Measurements from ENCODE around the gene HSD17B1.
A peak's percentile ranks its signal among the peaks of the same experiment; 100 is the strongest.

Gene HSD17B1

GRCh38 chr17:42603318-42603717 is 50.6 kb downstream of the HSD17B1 start:
- Histone ChIP-seq H3F3A (ENCODE audit: insufficient read depth) (no peaks in the 10 kb centered on the region), H3K4me3 (ENCODE audit: insufficient read depth, low read length, poor library complexity, severe bottlenecking) (no peak overlapping the region), H3K9me2 (replicated peaks; ENCODE audit: insufficient read depth, low read length) (no peaks in the 10 kb centered on the region), H3K79me2 (ENCODE audit: insufficient read depth, low read length) (peaks cover 85% of the 10 kb centered on the region), H3K36me3 (ENCODE audit: low read length) (no peaks in the 10 kb centered on the region), H2AFZ (ENCODE audit: low read depth, low read length, severe bottlenecking) (no peak overlapping the region), H3K27ac (ENCODE audit: low read depth, low read length) (no peak overlapping the region), H3K9me3 (ENCODE audit: insufficient read depth, low read length) (no peaks in the 10 kb centered on the region), H3K4me2 (ENCODE audit: low read depth, low read length, poor library complexity, severe bottlenecking) (peak overlapping the region; percentile 3), H4K20me1 (ENCODE audit: low read depth, low read length) (no peaks in the 10 kb centered on the region), H3K27me3 (ENCODE audit: low read length) (no peaks in the 10 kb centered on the region), H3K9ac (ENCODE audit: low read length) (no peak overlapping the region)
- no peak for TF ChIP-seq CTCF (IDR thresholded peaks at IDR 0.05; ENCODE audit: insufficient read depth, low read length, poor library complexity, severe bottlenecking)
- no peak for TF ChIP-seq EZH2phosphoT487 (conservative IDR thresholded peaks at IDR 0.05; ENCODE audit: low read length)
